PFSK-1 (cell line): ENCODE measurements around the gene ATP10D.

Experiments used
- FOXP2 ChIP-seq: optimal IDR thresholded peaks from 2 replicates; pipeline ENCODE3; 2011; ENCODE audit warnings: borderline replicate concordance, control low read depth, inconsistent platforms; ENCODE audit not compliant: insufficient read depth; ENCODE audit errors: extremely low read length, extremely low read depth
- POLR2AphosphoS5 ChIP-seq: IDR thresholded peaks from 2 replicates; pipeline ENCODE4 v1.6.1; 2012; ENCODE audit warnings: low read depth, mild to moderate bottlenecking, control low read depth, low read length, moderate library complexity
- SIN3A ChIP-seq: IDR thresholded peaks from 2 replicates; pipeline ENCODE4 v1.6.1; 2012; ENCODE audit warnings: mild to moderate bottlenecking, low read length, moderate library complexity, borderline replicate concordance; ENCODE audit not compliant: insufficient read depth
- TAF1 ChIP-seq: IDR thresholded peaks from 2 replicates; pipeline ENCODE4 v1.6.1; 2012; ENCODE audit warnings: low read length, control low read depth, borderline replicate concordance; ENCODE audit not compliant: insufficient read depth
- TF ChIP-seq, protein P1 (sequence below), 2 experiments: IDR thresholded peaks; 2 replicates each; pipeline versions ENCODE4 v1.6.1 to v1.8.0; 2011 to 2012; ENCODE audit warnings: low read depth in 2 of 2, low read length in 2 of 2, control low read depth in 1 of 2, inconsistent platforms in 1 of 2, mild to moderate bottlenecking in 1 of 2, moderate library complexity in 1 of 2; ENCODE audit not compliant: insufficient read depth in 1 of 2

DNA sequence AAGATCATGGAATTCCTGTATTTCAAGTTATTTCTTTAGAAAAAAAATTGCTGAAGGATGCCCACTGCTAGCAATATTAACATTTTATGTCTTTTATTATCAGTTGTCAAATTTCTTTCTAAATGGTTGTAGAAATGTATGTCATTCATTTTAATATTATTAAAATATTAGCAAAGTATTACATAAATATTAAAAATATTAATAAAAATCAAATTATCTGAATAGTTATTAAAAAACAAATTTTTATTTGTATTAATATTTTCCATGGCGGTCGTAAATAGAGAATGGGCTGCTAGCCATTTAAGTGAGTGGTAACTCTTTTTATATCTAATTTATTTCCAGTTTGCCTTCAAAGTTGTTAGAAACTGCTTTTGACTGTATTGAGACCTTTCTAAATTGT, 72.2 kb downstream of the ATP10D start:
- no peak for TF ChIP-seq POLR2AphosphoS5
- TF ChIP-seq, protein P1, sequence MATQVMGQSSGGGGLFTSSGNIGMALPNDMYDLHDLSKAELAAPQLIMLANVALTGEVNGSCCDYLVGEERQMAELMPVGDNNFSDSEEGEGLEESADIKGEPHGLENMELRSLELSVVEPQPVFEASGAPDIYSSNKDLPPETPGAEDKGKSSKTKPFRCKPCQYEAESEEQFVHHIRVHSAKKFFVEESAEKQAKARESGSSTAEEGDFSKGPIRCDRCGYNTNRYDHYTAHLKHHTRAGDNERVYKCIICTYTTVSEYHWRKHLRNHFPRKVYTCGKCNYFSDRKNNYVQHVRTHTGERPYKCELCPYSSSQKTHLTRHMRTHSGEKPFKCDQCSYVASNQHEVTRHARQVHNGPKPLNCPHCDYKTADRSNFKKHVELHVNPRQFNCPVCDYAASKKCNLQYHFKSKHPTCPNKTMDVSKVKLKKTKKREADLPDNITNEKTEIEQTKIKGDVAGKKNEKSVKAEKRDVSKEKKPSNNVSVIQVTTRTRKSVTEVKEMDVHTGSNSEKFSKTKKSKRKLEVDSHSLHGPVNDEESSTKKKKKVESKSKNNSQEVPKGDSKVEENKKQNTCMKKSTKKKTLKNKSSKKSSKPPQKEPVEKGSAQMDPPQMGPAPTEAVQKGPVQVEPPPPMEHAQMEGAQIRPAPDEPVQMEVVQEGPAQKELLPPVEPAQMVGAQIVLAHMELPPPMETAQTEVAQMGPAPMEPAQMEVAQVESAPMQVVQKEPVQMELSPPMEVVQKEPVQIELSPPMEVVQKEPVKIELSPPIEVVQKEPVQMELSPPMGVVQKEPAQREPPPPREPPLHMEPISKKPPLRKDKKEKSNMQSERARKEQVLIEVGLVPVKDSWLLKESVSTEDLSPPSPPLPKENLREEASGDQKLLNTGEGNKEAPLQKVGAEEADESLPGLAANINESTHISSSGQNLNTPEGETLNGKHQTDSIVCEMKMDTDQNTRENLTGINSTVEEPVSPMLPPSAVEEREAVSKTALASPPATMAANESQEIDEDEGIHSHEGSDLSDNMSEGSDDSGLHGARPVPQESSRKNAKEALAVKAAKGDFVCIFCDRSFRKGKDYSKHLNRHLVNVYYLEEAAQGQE (IDR thresholded peaks at IDR 0.05; ENCODE audit: insufficient read depth in 1 of 2, low read depth in 2 of 2, low read length in 2 of 2) = no peak
- TF ChIP-seq SIN3A = no peak
- no peak for TF ChIP-seq TAF1
- TF ChIP-seq FOXP2 = no peak
